Head of caudate nucleus (tissue), 42 donors: ENCODE measurements around the gene DPM3.
"Not testable (repeated sequence)": the region's sequence is repeated elsewhere in the genome, so short reads cannot be mapped to it uniquely, and the experiment has no call there.

Experiments
- DNase-seq, 42 donors: peaks; one replicate each; pipeline versions ENCODE4 v3.0.0 to v3.0.0-alpha.2; 2020 to 2021; ENCODE audit warnings: mixed read lengths in 7 of 42
- intact Hi-C: fragments of 100-400 bp; cut with DNase I; formaldehyde crosslinking; loops from one replicate; pipeline ENCODE4 v1.15.0; 2022

Gene DPM3

DNA sequence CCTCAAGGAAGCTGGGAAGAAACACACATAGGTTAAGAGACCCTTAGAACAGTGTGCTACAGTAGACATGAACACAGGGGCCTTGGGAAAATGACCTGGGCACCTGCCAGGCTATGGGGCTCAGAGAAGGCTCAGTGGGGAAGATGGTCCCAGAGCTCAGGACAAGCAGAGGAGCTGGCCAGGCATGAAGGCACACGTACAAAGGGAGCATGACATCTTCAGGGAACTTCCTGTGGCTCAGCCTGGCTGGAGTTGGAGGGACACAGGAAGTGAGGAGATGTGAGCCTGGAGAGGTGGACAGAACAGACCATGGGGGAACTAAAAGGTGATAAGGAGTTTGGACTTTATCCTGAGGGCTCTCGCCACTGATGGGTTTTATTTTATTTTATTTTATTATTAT lies 8.5 kb downstream of the DPM3 start:
- no peak for DNase-seq
- intact Hi-C loops: no loop called here

DNA sequence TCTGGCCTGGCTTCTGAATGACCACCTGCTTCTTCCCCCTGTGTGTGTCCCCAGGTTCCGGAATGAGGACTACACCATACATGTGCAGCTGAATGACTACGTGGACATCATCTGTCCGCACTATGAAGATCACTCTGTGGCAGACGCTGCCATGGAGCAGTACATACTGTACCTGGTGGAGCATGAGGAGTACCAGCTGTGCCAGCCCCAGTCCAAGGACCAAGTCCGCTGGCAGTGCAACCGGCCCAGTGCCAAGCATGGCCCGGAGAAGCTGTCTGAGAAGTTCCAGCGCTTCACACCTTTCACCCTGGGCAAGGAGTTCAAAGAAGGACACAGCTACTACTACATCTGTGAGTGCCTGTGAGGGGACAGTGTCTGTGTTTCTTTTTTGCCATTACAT lies 9.0 kb downstream of the DPM3 start:
- intact Hi-C loops: no loop called here
- no peak for DNase-seq

DNA sequence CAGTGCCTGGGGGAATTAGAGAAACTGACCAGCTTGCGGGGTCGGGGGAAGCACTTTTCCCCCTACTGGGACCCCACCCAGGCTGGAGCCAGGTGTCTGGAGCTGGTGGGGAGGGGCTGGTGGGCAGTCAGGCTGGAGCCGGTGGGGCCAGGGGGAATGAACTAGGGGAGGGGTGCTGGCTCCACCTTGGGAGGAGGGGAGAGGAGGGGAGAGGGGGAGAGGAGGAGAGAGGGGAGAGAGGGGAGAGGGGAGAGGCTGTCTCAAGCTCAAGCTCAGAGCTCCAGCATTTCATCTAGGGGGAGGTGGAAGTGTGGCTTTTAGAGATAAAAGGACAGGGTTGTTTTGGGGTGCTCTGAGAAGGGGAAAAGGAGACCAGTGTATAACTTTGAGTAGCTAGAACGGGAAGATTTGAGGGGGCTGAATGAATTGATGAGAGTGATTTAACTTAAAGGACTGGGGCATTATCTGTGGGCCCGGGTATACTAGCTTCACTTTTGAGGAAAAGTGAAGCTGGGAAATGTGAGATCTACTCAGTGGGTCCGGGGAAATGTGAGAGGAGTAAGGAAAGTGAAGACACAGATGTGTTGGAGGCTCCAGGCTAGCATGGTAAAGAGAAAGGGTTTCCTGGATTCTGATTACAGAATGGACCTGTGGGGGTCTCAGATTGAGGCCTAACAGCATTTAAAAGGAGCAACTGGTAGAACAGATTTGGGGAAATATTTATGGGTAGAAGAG lies 9.9 kb downstream of the DPM3 start:
- DNase-seq: no peak
- intact Hi-C loops: no loop called here

DNA sequence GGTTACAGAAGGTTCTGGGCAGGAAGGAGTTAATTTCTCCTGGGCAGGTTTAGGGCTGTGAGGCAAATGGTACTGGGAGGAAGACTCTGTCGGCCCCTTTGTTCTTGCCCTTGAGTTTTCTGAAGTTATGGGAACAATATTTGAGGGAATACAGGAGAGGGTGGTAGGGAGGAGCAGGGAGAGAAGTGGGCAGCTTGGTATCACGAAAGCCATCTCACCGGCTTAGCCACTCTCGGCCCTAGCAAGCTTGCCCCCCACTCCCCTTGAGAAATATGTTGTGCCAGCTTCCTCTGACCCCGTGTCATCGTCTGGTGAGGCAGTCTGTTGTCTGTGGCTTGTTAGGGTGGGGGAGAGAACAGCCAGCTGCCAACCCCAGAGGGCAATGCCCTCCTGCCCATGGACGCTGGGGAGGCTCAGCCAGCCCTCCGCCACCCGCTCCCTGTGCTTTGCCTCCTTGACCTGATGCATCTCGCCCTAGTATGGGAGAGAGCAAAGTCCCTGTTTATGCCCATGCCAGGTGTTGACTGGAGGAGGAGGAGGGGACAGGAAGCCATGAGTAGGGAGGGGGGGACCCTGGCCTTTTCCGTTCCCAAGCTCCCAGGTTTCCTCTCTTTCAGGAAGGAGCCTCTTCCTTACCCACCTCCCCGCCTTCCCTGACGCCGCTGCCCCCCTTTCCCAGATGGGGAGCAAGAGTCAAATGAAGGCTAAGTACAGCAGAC lies 11.4 kb downstream of the DPM3 start:
- peak in 41 of 42 donors; percentile 6 to 83 (median 64) for DNase-seq
- intact Hi-C loops: loop anchor here (5.0 kb wide), 1 partner anchor 37 kb away; no protein-coding TSS in a partner anchor

DNA sequence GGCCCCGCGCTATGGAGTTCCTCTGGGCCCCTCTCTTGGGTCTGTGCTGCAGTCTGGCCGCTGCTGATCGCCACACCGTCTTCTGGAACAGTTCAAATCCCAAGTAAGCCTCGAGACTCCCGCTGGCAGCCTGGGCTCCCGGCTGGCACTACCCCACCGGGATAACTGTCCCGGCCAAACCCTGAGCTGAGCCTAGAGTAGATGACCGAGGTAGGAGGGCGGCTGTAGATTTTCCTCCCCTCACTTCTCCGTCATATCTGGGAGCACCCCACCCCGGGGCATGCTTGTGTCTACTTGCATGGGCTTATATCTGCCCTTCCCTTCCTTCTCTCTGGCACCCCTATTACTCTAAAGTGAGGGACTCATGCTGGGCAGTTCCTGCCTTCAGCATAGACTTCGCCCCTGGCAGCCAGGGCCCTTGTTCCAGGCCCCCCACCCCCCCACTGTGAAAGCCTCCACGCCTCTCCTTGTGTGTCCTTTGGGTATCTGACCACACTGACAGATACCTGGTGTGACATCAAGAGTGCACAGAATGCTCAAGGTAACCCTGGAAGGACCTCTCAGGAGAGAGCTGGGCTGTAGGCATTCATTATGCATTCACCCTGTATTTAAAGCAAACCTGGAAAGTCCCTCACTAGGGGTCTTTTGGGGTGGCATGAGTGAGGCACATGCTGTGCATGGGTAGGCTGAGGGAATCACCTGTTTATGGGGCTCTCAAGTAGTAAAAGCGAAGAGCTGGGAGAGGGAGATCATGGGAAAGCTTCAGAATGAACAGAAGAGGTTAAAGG lies 12.2 kb downstream of the DPM3 start:
- DNase-seq: peak in 1 of 42 donors; percentile 5
- intact Hi-C loops: loop anchor here (2.0 to 5.0 kb wide), 2 partner anchors 36 to 45 kb away; partner anchors contain the start of genes KRTCAP2 and TRIM46

DNA sequence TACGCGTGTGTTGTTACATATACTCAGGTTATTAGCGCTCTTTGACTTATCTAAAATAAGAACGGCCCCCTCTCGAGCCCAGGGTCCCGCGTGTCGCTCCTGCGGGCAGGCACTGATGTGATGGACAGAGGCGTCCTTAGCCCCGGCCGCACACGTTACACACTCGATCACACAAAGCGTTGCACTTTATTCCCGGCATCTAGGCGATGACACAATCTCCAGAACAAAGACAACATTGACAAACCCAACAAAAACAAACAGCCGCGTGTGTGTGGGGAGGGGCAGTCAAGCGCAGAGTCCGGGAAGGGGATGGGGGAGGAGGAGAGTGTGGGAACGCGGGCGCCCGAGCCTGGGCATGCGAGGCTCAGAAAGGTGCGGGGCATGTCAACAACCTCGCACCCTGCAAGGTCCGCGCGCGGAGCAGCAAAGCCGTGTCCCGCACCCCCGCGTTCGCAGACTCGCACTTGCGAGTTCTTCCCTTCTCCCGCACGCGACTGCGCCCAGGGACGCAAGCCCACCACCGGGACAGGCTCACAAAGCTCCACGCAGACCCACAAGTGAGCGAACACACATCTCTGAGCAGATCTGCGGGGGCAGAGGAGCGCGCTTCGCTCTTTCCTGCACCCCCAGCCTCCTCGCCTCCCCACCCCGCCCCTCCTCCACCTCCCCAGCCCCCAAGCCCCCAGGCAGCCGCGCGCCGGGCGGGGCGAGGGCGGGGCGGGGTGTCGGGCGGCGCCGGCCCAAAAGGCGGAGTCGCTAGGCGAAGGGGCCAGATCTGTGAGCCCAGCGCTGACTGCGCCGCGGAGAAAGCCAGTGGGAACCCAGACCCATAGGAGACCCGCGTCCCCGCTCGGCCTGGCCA lies 13.0 kb downstream of the DPM3 start, which contains the start of gene EFNA1:
EFNA1 (plus strand) TSS at position 772 of the 862 bp plus-strand sequence. CDS start 102 bp downstream, outside the sequence.
- DNase-seq: peak; percentile 79 to 96 (median 90)
- intact Hi-C loops: loop anchor here (2.0 to 5.0 kb wide), 2 partner anchors 35 to 45 kb away; partner anchors contain the start of genes KRTCAP2 and TRIM46

DNA sequence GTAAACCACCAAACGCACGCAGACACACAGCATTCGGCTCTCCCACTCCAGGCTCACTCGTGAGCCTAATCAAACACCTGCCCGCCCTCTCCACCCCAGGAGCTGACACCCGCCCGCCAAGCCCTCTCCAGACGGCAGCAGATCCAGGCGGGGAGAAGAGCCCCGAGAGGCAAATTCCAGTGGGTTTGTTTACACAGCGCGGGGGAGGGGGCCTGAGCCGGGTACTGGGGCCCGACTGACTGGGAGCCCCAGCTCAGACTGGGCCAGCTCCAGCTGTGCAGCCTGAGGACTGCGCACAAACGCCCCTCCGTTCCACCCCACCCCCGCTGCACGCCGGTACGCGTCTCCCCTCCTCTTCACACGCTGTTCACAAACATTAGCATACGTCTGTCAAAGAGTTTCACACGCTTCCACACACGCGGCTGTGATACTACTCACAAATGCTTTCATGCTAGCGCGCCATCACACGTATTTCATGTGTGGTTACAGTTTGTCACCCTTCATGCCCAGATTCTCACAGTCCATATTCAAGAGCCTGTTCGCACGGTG lies 13.7 kb downstream of the DPM3 start:
- intact Hi-C loops: loop anchor here (2.0 to 5.0 kb wide), 2 partner anchors 34 to 46 kb away; partner anchors contain the start of genes KRTCAP2 and TRIM46

DNA sequence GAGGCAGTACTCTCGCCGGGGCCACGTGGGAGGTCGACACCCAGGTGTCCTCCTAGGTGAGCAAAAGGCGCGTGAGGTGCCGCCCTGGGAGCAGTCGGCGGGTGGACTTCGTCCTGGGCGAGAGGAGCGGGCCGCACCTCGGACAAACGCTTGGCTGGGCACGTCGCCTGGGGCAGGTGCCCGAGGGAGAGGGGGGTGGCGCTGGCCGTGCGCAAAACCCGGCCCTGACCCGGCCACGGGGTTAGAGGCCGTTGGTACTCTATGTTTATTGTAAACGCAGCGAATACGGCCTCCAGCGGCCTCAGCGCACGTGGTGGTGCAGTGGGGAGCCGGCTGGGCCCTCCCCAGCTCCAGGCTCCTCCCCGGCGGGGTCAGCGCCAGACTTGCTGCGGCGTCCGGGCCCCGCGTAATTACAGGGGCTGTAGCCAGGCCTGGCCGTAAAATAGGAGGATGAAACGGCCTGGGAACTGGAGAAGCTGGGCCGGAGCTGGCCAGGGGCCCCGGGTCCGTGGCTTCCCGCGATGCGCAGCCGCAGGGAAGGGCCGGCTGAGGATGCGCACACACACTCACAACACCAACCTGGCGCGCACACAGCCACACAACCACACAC lies 14.3 kb downstream of the DPM3 start:
- peak; percentile 56 to 95 (median 87) for DNase-seq
- intact Hi-C loops: loop anchor here (2.0 to 5.0 kb wide), 2 partner anchors 34 to 47 kb away; partner anchors contain the start of genes KRTCAP2 and TRIM46

More for the DNA sequence above, 13.7 kb downstream of the DPM3 start:
- peak; percentile 61 to 90 (median 80) for DNase-seq

DNA sequence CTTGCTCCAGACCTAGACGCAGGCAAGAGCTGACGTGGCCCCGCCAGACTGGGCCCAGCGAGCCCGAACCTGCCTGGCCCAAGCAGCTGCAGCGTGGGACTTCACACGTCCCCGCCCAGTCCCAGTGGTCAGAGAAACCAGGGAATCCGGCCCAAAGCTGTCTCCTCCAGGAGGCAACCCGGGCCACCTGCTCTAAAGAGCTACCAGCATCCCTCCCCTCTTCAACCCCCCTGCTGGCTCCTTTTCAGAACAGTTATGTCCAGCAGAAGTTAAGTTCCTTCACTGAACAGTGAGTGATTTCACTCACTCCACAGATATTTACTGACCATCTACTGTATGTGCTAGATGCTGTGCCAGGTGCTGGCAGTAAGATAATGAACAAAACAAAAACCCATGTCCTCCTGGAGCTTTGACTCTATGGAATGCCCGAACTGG lies 14.8 kb downstream of the DPM3 start:
- intact Hi-C loops: loop anchor here (5.0 kb wide), 1 partner anchor 33 kb away; no protein-coding TSS in a partner anchor
- DNase-seq: peak in 11 of 42 donors; percentile 4 to 50 (median 33)

DNA sequence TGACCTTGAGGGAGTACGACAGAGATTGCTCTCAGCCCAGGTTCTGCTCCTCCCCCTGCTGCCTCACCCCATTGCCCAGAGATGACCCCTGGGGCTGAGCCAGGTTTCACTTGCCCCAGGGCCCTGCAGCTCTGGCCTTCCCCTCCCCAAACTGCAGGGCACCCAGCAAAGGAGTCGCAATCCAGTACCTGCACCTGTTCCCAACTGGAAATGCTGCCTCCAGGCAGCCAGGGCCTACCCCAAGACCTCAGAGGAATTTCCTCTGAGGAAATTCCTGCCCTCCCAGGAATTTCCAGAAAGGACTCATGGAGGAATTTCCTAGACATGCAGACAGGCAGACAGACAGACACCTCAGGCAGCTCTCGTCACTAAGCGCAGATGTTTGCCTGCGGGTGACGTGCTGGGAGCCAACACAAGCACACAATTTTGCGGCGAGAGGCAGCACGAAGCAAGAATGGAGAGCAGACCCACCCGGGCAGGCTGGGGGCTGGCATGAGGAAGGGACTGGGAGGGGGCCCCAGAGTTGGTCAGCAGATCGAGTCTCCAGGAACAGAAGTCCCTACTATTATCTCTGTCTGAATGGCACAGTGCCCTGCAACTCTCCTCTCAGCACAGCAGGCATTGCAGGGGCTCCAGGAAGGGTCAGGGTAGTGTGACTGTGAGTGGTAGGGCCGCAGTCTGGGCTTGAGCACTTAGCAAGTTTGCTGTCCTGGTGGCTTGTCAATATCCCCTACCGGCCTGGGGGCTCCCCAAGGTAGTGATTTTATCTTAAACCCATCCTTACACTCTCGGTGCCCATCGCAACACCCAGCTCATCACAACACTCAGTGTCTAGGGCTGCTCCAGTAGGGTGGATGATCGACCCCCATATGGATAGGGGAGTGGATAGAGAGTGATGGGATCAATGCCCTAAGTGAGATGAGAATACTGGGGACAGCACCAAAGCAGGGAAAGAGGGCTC lies 15.5 kb downstream of the DPM3 start:
- peak in 7 of 42 donors; percentile 9 to 55 (median 23) for DNase-seq
- intact Hi-C loops: loop anchor here (5.0 kb wide), 1 partner anchor 32 kb away; no protein-coding TSS in a partner anchor

DNA sequence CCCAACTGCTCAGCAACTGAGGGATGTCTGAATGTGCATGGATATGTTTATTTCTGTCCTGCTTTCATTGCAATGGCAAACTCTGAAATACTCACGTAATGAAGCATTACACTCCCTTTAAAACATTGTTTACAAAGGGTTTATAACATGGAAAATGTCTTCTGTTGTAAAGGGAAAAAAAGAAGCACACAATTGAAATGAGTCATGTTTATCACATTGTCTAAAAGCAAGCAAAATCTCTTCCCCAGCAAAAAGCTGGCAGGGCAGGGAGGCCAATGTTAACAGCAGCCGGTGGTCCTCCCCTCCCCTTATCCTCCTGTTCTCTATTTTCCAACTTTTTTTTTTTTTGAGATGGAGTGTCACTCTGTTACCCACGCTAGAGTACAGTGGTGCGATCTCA lies 16.5 kb downstream of the DPM3 start:
- intact Hi-C loops: no loop called here
- no peak for DNase-seq

DNA sequence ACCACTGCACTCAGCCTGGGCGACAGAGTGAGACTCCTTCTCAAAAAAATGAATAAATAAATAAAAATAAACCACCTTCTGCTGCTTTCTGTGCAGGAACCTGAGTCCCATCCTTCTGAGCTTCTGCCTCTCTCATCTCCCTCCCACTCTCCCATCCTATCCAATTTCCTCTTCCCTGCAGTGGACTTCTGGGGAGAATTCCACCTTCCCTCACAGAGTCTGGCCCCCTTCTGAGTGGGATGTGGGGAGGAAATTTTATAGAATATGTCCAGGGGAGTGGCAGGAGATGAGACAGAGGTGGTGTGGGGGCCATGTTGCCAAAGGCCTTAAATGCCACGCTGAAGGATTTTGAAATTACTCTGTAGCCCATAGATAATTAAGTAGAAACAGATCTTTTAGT lies 18.0 kb downstream of the DPM3 start:
- no peak for DNase-seq
- intact Hi-C loops: no loop called here

DNA sequence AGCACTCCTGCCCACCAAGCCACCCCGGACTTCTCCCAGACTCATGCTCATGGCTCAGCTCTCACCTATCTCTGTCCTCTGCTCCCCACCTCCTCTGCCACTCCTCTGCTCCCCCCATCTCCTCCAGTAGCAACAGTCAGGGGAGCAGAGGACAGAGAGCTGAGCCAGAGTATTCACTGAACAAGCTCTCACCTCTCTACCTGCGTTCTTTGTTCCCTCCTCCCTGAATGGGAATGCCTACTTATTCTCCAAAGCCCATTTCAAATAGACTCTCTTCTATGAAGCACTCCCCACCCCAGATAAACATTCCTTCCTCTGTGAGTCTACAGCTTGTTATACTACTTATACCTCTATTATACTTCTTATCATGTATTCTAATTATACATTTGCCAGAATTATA lies 19.1 kb downstream of the DPM3 start:
- DNase-seq: no peak
- intact Hi-C loops: no loop called here

DNA sequence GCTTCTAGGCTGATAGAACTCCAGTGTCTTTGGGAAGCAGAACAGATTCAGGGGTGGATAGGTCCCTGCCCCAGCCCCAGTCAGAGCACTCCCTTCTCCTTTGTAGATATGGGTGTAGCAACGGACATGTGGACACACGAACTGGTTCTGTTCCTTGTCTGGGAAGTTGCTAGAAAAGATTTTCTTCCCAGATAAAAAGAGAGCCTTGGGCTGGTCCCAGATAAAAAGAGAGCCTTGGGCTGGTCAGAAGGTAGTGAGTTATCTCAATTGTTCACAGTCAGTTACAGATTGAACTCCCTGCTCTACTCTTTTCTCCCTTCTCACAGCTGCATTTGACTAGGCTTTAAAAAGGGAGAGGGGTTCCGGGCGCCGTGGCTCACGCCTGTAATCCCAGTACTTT lies 20.1 kb downstream of the DPM3 start:
- no peak for DNase-seq
- intact Hi-C loops: no loop called here

DNA sequence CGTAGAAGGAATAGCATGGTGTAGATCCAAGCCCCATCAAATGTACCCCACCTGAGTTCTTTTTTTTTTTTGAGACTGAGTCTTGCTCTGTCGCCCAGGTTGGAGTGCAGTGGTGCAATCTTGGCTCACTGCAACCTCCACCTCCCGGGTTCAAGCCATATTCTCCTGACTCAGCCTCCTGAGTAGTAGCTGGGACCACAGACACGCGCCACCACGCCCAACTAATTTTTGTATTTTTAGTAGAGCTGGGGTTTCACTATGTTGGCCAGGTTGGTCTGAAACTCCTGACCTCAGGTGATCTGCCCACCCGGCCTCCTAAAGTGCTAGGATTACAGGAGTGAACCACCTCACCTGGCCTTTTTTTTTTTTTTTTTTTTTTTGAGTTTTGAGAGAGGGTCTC lies 22.2 kb downstream of the DPM3 start:
- DNase-seq, intact Hi-C loops: not testable (repeated sequence)

DNA sequence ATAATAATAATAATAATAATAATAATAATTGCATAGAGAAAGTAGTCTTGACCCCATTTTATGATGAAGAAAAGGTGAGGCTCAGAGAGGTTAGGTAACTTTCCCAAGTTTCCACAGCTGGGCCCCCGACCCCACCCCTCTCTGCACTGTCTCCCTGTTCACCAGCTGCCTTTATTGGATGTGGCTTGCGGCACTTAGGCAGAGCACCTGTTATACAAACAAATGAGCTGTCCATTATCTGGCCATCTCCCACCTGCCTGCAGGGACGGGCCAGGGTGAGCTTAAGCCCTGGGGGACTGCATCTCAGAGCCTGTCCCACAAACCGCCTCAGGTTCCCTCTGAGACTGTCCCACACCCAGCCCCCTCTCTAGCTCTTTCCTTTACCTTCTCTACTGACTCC lies 22.7 kb downstream of the DPM3 start:
- intact Hi-C loops: no loop called here
- no peak for DNase-seq
